T-helper 1 cell (primary cell): ENCODE measurements around the gene NPIPA8.
"Not testable (repeated sequence)": the region's sequence is repeated elsewhere in the genome, so short reads cannot be mapped to it uniquely, and the experiment has no call there.

Experiments used
- DNase-seq, 5 donors: peaks; one replicate each; pipeline ENCODE4 v3.0.0-alpha.2; 2012 to 2020

NPIPA8 gene

GRCh38 chr16:18276756-18277155, 59.8 kb downstream of the NPIPA8 start:
- not testable (repeated sequence) for DNase-seq

- not testable (repeated sequence) for DNase-seq
These were observed 66.4 kb downstream of the NPIPA8 start for GRCh38 chr16:18270171-18270570.
